Natural killer cell (primary cell): ENCODE results near the gene UBE2QL1. TPM values are rescaled to one million over a fixed set of nuclear protein-coding genes. Genes with fewer than 3 reads are reported as not detected.

ENCODE experiments used
- ATAC-seq, 3 donors: fragments of 150-1000 bp in 2 of 3; fragments of 200-7000 bp in 1 of 3; cut with Tn5 transposase; 1 replicate in 1 of 3; 2 replicates in 2 of 3; pipeline ENCODE4 v1.10.0; 2021; ENCODE audit warnings: mild to moderate bottlenecking in 2 of 3, moderate library complexity in 2 of 3
- DNase-seq, 2 donors: peaks; one replicate each; pipeline versions ENCODE4 v3.0.0 to v3.0.0-alpha.2; 2013 to 2021; ENCODE audit warnings: mixed read lengths in 1 of 2
- H3K27ac ChIP-seq: one replicate; pipeline ENCODE4 v1.5.1; 2013; ENCODE audit warnings: mild to moderate bottlenecking, low read length
- H3K27me3 ChIP-seq: one replicate; pipeline ENCODE4 v1.6.1; 2013; ENCODE audit warnings: low read length; ENCODE audit not compliant: control insufficient read depth, insufficient read depth
- H3K36me3 ChIP-seq: one replicate; pipeline ENCODE4 v1.6.1; 2013; ENCODE audit warnings: low read length; ENCODE audit not compliant: control insufficient read depth, insufficient read depth
- H3K4me1 ChIP-seq: one replicate; pipeline ENCODE4 v1.6.1; 2013; ENCODE audit warnings: low read length; ENCODE audit not compliant: control insufficient read depth, insufficient read depth
- H3K4me3 ChIP-seq: one replicate; pipeline ENCODE4 v1.5.1; 2013; ENCODE audit warnings: low read length
- H3K9me3 ChIP-seq: one replicate; pipeline ENCODE4 v1.6.1; 2013; ENCODE audit warnings: low read length; ENCODE audit not compliant: control insufficient read depth, insufficient read depth
- H3K27ac Mint-ChIP-seq, 2 donors: one replicate each; pipeline ENCODE4 v1.8.0; 2022; ENCODE audit warnings: mild to moderate bottlenecking in 2 of 2, mixed read lengths in 2 of 2, moderate library complexity in 1 of 2
- H3K27me3 Mint-ChIP-seq, 2 donors: one replicate each; pipeline ENCODE4 v1.8.0; 2022; ENCODE audit warnings: low read depth in 2 of 2, mixed read lengths in 2 of 2
- H3K36me3 Mint-ChIP-seq: one replicate; pipeline ENCODE4 v1.8.0; 2022; ENCODE audit warnings: mixed read lengths
- H3K4me1 Mint-ChIP-seq, 2 donors: one replicate each; pipeline ENCODE4 v1.8.0; 2022; ENCODE audit warnings: mixed read lengths in 2 of 2
- H3K4me3 Mint-ChIP-seq: one replicate; pipeline ENCODE4 v1.8.0; 2022; ENCODE audit warnings: mild to moderate bottlenecking, moderate library complexity, mixed read lengths
- H3K9me3 Mint-ChIP-seq, 2 donors: one replicate each; pipeline ENCODE4 v1.8.0; 2022; ENCODE audit warnings: mixed read lengths in 2 of 2
- CTCF ChIP-seq: fragments of 200-600 bp; IDR thresholded peaks from one replicate; pipeline ENCODE4 v1.8.0; 2022; ENCODE audit warnings: antibody characterized with exemption
- WGBS: methylation state at CpG from one replicate; pipeline ENCODE4 v1.1.7; 2013; ENCODE audit warnings: missing lambda C conversion rate; ENCODE audit not compliant: insufficient coverage; 5-methylcytosine and 5-hydroxymethylcytosine counted together
- intact Hi-C: fragments of 100-400 bp; cut with micrococcal nuclease; formaldehyde crosslinking; loops from one replicate; pipeline ENCODE4 v1.14.2; 2022
- total RNA-seq, 4 donors: library from RNA; stranded (reverse); fragments of 120-200 nt in 1 of 4; gene quantifications; one replicate each; pipeline versions ENCODE4 v1.2.3 to v1.2.4, GENCODE V29; 2013 to 2022

The UBE2QL1 gene
- total RNA-seq, 3 donors from 2014 or later (not counting 1 experiment from before 2014, with no cell fraction given), result not detected

GRCh38 chr5:6449465-6450158, 953 bp downstream of the UBE2QL1 start:
- Histone ChIP-seq H3K36me3 (no peaks in the 10 kb centered on the region), H3K4me3 (no peak overlapping the region), H3K27ac (no peak overlapping the region), H3K4me1 (peaks cover 3% of the 10 kb centered on the region), H3K9me3 (no peaks in the 10 kb centered on the region), H3K27me3 (peaks cover 11% of the 10 kb centered on the region)
- DNase-seq (no peak), ATAC-seq (no peak)
- Mint-ChIP-seq H3K4me3 (peak overlapping the region; percentile 65), H3K4me1 (peaks cover 0 to 7% of the 10 kb centered on the region in 2 donors), H3K9me3 (no peaks in the 10 kb centered on the region), H3K27me3 (peaks cover 28 to 36% of the 10 kb centered on the region in 2 donors), H3K36me3 (no peaks in the 10 kb centered on the region), H3K27ac (no peak overlapping the region)
- TF ChIP-seq CTCF, result no peak
- intact Hi-C loops, result no loop called here
- 32% methylated on average over 15 of the region's 15 CpGs for WGBS

- Mint-ChIP-seq H3K4me3 (no peak overlapping the region), H3K4me1 (peaks cover 0 to 7% of the 10 kb centered on the region in 2 donors), H3K36me3 (no peaks in the 10 kb centered on the region), H3K9me3 (no peaks in the 10 kb centered on the region), H3K27ac (no peak overlapping the region), H3K27me3 (peaks cover 28 to 36% of the 10 kb centered on the region in 2 donors)
- no peak overlapping the region for H3K4me3 ChIP-seq
- peaks cover 3% of the 10 kb centered on the region for H3K4me1 ChIP-seq
- TF ChIP-seq CTCF, result no peak
- H3K27ac ChIP-seq, result no peak overlapping the region
- peaks cover 11% of the 10 kb centered on the region for H3K27me3 ChIP-seq
- WGBS, result 63% methylated on average over 7 of the region's 9 CpGs
- H3K9me3 ChIP-seq, result no peaks in the 10 kb centered on the region
- intact Hi-C loops, result no loop called here
- DNase-seq (no peak), ATAC-seq (no peak)
- H3K36me3 ChIP-seq, result no peaks in the 10 kb centered on the region
These were observed 1.7 kb downstream of the UBE2QL1 start for GRCh38 chr5:6450319-6450833.

- Mint-ChIP-seq H3K9me3 (no peaks in the 10 kb centered on the region), H3K27ac (no peak overlapping the region), H3K4me3 (no peak overlapping the region), H3K4me1 (peaks cover 0 to 7% of the 10 kb centered on the region in 2 donors), H3K36me3 (no peaks in the 10 kb centered on the region), H3K27me3 (peaks cover 33 to 54% of the 10 kb centered on the region in 2 donors)
- no peak for TF ChIP-seq CTCF
- intact Hi-C loops, result no loop called here
- ATAC-seq (no peak), DNase-seq (no peak)
- Histone ChIP-seq H3K4me1 (peaks cover 3% of the 10 kb centered on the region), H3K27me3 (peaks cover 11% of the 10 kb centered on the region), H3K36me3 (no peaks in the 10 kb centered on the region), H3K9me3 (no peaks in the 10 kb centered on the region), H3K27ac (no peak overlapping the region), H3K4me3 (no peak overlapping the region)
- WGBS, result 89% methylated on average over 10 of the region's 10 CpGs
These were observed 4.2 kb downstream of the UBE2QL1 start for GRCh38 chr5:6452622-6453504.
